Neural cell (in vitro differentiated cells): Measurements from ENCODE around the gene ZDHHC14. TPM values are rescaled to one million over a fixed set of nuclear protein-coding genes. Genes with fewer than 3 reads are reported as not detected.

Experiments
- H2AFZ ChIP-seq: fragments of 200-600, 300-800 bp; sonication (generic), shearing (Covaris generic); 2 replicates; pipeline ENCODE4 v1.6.0; 2014; ENCODE audit warnings: low read depth, mild to moderate bottlenecking, antibody characterized with exemption, low read length, moderate library complexity
- H3F3A ChIP-seq: fragments of 200-600 bp; shearing (Covaris generic); 2 replicates; pipeline ENCODE4 v1.6.1; 2016; ENCODE audit warnings: mild to moderate bottlenecking, moderate library complexity, mixed read lengths, antibody characterized with exemption, low read length; ENCODE audit not compliant: insufficient read depth, poor library complexity, severe bottlenecking
- H3K27ac ChIP-seq: fragments of 200-600, 300-800 bp; sonication (generic), shearing (Covaris generic); 2 replicates; pipeline ENCODE4 v1.5.1; 2014; ENCODE audit warnings: mild to moderate bottlenecking, low read length, moderate library complexity
- H3K27me3 ChIP-seq: fragments of 300-800, 200-600 bp; sonication (generic), shearing (Covaris generic); 2 replicates; pipeline ENCODE4 v1.6.0; 2014; ENCODE audit warnings: mild to moderate bottlenecking, low read depth, low read length, moderate library complexity; ENCODE audit not compliant: insufficient read depth
- H3K36me3 ChIP-seq: fragments of 300-800, 200-600 bp; sonication (generic), shearing (Covaris generic); 2 replicates; pipeline ENCODE4 v1.5.1; 2014; ENCODE audit warnings: mild to moderate bottlenecking, antibody characterized with exemption, low read length, moderate library complexity; ENCODE audit not compliant: insufficient read depth
- H3K4me2 ChIP-seq: fragments of 300-800, 200-600 bp; sonication (generic), shearing (Covaris generic); 2 replicates; pipeline ENCODE4 v1.6.0; 2014; ENCODE audit warnings: mild to moderate bottlenecking, low read length
- H3K4me3 ChIP-seq: fragments of 300-800, 200-600 bp; sonication (generic), shearing (Covaris generic); 2 replicates; pipeline ENCODE4 v1.5.1; 2014; ENCODE audit warnings: mild to moderate bottlenecking, low read length, moderate library complexity
- H3K79me2 ChIP-seq: fragments of 200-600 bp; shearing (Covaris generic); replicated peaks from 2 replicates; pipeline ENCODE4 v1.6.0; 2014; ENCODE audit warnings: mild to moderate bottlenecking, low read length, moderate library complexity; ENCODE audit not compliant: insufficient read depth
- H3K9ac ChIP-seq: fragments of 300-800, 200-600 bp; sonication (generic), shearing (Covaris generic); 2 replicates; pipeline ENCODE4 v1.6.1; 2016; ENCODE audit warnings: mild to moderate bottlenecking, low read length, mixed read lengths
- H3K9me2 ChIP-seq: fragments of 200-600 bp; shearing (Covaris generic); 2 replicates; pipeline ENCODE4 v1.6.1; 2016; ENCODE audit warnings: mild to moderate bottlenecking, low read length, mixed read lengths; ENCODE audit not compliant: insufficient read depth
- H3K9me3 ChIP-seq: fragments of 200-600, 300-800 bp; sonication (generic), shearing (Covaris generic); 2 replicates; pipeline ENCODE4 v1.6.1; 2016; ENCODE audit warnings: mild to moderate bottlenecking, mixed run types, low read length, moderate library complexity, mixed read lengths
- H4K20me1 ChIP-seq: fragments of 200-600 bp; shearing (Covaris generic); 2 replicates; pipeline ENCODE4 v1.6.1; 2016; ENCODE audit warnings: mild to moderate bottlenecking, mixed run types; ENCODE audit not compliant: insufficient read depth
- CTCF ChIP-seq: fragments of 450-650 bp; IDR thresholded peaks from 2 replicates; pipeline ENCODE4 v1.5.1; 2014; ENCODE audit warnings: antibody characterized with exemption, mild to moderate bottlenecking, moderate library complexity; ENCODE audit not compliant: poor library complexity, severe bottlenecking
- EP300 ChIP-seq: fragments of 450-650 bp; conservative IDR thresholded peaks from 2 replicates; pipeline ENCODE4 v1.6.1; 2014; ENCODE audit warnings: antibody characterized with exemption, mild to moderate bottlenecking, moderate library complexity; ENCODE audit not compliant: poor library complexity, severe bottlenecking
- EZH2 ChIP-seq: fragments of 200-600, 300-800 bp; shearing (Covaris generic), sonication (generic); IDR thresholded peaks from 2 replicates; pipeline ENCODE4 v1.6.1; 2014; ENCODE audit warnings: antibody characterized with exemption, low read length, borderline replicate concordance, mild to moderate bottlenecking; ENCODE audit not compliant: insufficient read depth, poor library complexity, severe bottlenecking
- MXI1 ChIP-seq: fragments of 450-650 bp; conservative IDR thresholded peaks from 2 replicates; pipeline ENCODE4 v1.6.1; 2014; ENCODE audit warnings: antibody characterized with exemption, mild to moderate bottlenecking; ENCODE audit not compliant: poor library complexity, severe bottlenecking
- POLR2AphosphoS5 ChIP-seq: IDR thresholded peaks from 2 replicates; pipeline ENCODE4 v1.6.1; 2012
- RAD21 ChIP-seq: fragments of 450-650 bp; conservative IDR thresholded peaks from 2 replicates; pipeline ENCODE4 v1.6.1; 2014; ENCODE audit warnings: antibody characterized with exemption, mild to moderate bottlenecking, moderate library complexity
- REST ChIP-seq: IDR thresholded peaks from 2 replicates; pipeline ENCODE4 v1.6.1; 2012; ENCODE audit warnings: borderline replicate concordance
- SMC3 ChIP-seq: fragments of 450-650 bp; conservative IDR thresholded peaks from 2 replicates; pipeline ENCODE4 v1.6.1; 2014; ENCODE audit warnings: antibody characterized with exemption, mild to moderate bottlenecking, moderate library complexity; ENCODE audit not compliant: poor library complexity
- TAF1 ChIP-seq: IDR thresholded peaks from 2 replicates; pipeline ENCODE4 v1.6.1; 2012; ENCODE audit warnings: low read depth
- polyA plus RNA-seq: library from polyadenylated mRNA; depleted of rRNA; stranded (reverse); fragments of >200 nt; gene quantifications from 2 replicates; pipeline ENCODE4 v1.2.3, GENCODE V29; 2014

The ZDHHC14 gene
- polyA plus RNA-seq, 1 donor from 2014 or later = 4.1 TPM

GRCh38 chr6:157637941-157638662 is 257.1 kb downstream of the ZDHHC14 start:
- H3K9me2 ChIP-seq = no peaks in the 10 kb centered on the region
- no peak overlapping the region for H3K9ac ChIP-seq
- no peaks in the 10 kb centered on the region for H4K20me1 ChIP-seq
- no peak overlapping the region for H3K4me2 ChIP-seq
- no peak overlapping the region for H2AFZ ChIP-seq
- H3K36me3 ChIP-seq = no peaks in the 10 kb centered on the region
- H3K9me3 ChIP-seq = no peaks in the 10 kb centered on the region
- no peaks in the 10 kb centered on the region for H3K27me3 ChIP-seq
- no peaks in the 10 kb centered on the region for H3F3A ChIP-seq
- no peak overlapping the region for H3K4me3 ChIP-seq
- no peak overlapping the region for H3K27ac ChIP-seq
- TF ChIP-seq REST (no peak), CTCF (no peak), RAD21 (no peak), EP300 (no peak), TAF1 (no peak), MXI1 (no peak), SMC3 (no peak), POLR2AphosphoS5 (no peak), EZH2 (no peak)
- H3K79me2 ChIP-seq = no peaks in the 10 kb centered on the region

- Histone ChIP-seq H3K27ac (no peak overlapping the region), H4K20me1 (no peaks in the 10 kb centered on the region), H3K9me3 (no peaks in the 10 kb centered on the region), H3F3A (no peaks in the 10 kb centered on the region), H3K4me2 (no peak overlapping the region), H3K79me2 (no peaks in the 10 kb centered on the region), H3K9me2 (no peaks in the 10 kb centered on the region), H3K4me3 (no peak overlapping the region), H3K9ac (no peak overlapping the region), H3K36me3 (no peaks in the 10 kb centered on the region), H2AFZ (no peak overlapping the region), H3K27me3 (no peaks in the 10 kb centered on the region)
- TF ChIP-seq MXI1 (no peak), EZH2 (no peak)
Observed at GRCh38 chr6:157638779-157639178, 257.8 kb downstream of the ZDHHC14 start.
